Endodermal cell (in vitro differentiated cells): ENCODE results near the gene ZMAT3. TPM values are rescaled to one million over a fixed set of nuclear protein-coding genes. Genes with fewer than 3 reads are reported as not detected.

Source experiments
- DNase-seq: peaks from one replicate; pipeline ENCODE4 v3.0.0-alpha.2; 2017
- H3K27ac ChIP-seq: 2 replicates; pipeline ENCODE4 v1.5.1; 2013; ENCODE audit warnings: mild to moderate bottlenecking, low read depth, low read length, moderate library complexity
- H3K27me3 ChIP-seq: 2 replicates; pipeline ENCODE4 v1.6.1; 2013; ENCODE audit warnings: mild to moderate bottlenecking, low read length, moderate library complexity; ENCODE audit not compliant: insufficient read depth, control insufficient read depth, poor library complexity, severe bottlenecking
- H3K36me3 ChIP-seq: 2 replicates; pipeline ENCODE4 v1.7.0; 2013; ENCODE audit warnings: mild to moderate bottlenecking, low read length, moderate library complexity; ENCODE audit not compliant: control insufficient read depth, insufficient read depth
- H3K4me1 ChIP-seq: one replicate; pipeline ENCODE4 v1.7.0; 2013; ENCODE audit warnings: low read length; ENCODE audit not compliant: control insufficient read depth, insufficient read depth
- H3K4me3 ChIP-seq: 2 replicates; pipeline ENCODE4 v1.5.1; 2013; ENCODE audit warnings: mild to moderate bottlenecking, low read length, moderate library complexity
- H3K9ac ChIP-seq: 2 replicates; pipeline ENCODE4 v1.6.1; 2013; ENCODE audit warnings: mild to moderate bottlenecking, low read length, moderate library complexity; ENCODE audit not compliant: poor library complexity, severe bottlenecking; ENCODE audit errors: extremely low read depth
- H3K9me3 ChIP-seq: 2 replicates; pipeline ENCODE4 v1.6.1; 2013; ENCODE audit warnings: mild to moderate bottlenecking, low read length, moderate library complexity; ENCODE audit not compliant: control insufficient read depth
- H3K27ac Mint-ChIP-seq: 2 replicates; pipeline ENCODE4 v1.8.0; 2020; ENCODE audit warnings: mixed read lengths
- H3K27me3 Mint-ChIP-seq: 2 replicates; pipeline ENCODE4 v1.8.0; 2021; ENCODE audit warnings: mild to moderate bottlenecking, mixed read lengths; ENCODE audit not compliant: insufficient read depth
- H3K36me3 Mint-ChIP-seq: 2 replicates; pipeline ENCODE4 v1.8.0; 2020; ENCODE audit warnings: low read depth, mixed read lengths
- H3K4me1 Mint-ChIP-seq: 2 replicates; pipeline ENCODE4 v1.8.0; 2020; ENCODE audit warnings: mixed read lengths
- H3K4me3 Mint-ChIP-seq: 2 replicates; pipeline ENCODE4 v1.8.0; 2020; ENCODE audit warnings: mild to moderate bottlenecking, moderate library complexity, mixed read lengths
- H3K9me3 Mint-ChIP-seq: 2 replicates; pipeline ENCODE4 v1.8.0; 2020; ENCODE audit warnings: mild to moderate bottlenecking, mixed read lengths
- CTCF ChIP-seq: fragments of 200-600 bp; sonication (generic); conservative IDR thresholded peaks from 2 replicates; pipeline ENCODE4 v1.5.0; 2021; ENCODE audit warnings: antibody characterized with exemption, mild to moderate bottlenecking
- WGBS, 2 experiments: methylation state at CpG; one replicate each; pipeline versions ENCODE4 v1.1.5 to v1.1.7; 2013; ENCODE audit warnings: missing lambda C conversion rate in 2 of 2, mixed read lengths in 1 of 2; ENCODE audit not compliant: insufficient coverage in 1 of 2, insufficient read length in 1 of 2; 5-methylcytosine and 5-hydroxymethylcytosine counted together
- total RNA-seq, 2 donors: library from RNA; stranded (reverse); fragmentation: NEBNext Ultra II Directional in 1 of 2; extraction: Animal tissue kit (Norgen Biotek cat#: 25700) in 1 of 2; gene quantifications; 2 replicates in 1 of 2; 3 replicates in 1 of 2; pipeline ENCODE4 v1.2.1, GENCODE V29; 2021

Gene ZMAT3
- total RNA-seq, 2 donors from 2014 or later, result 5.8 to 6.7 TPM

DNA sequence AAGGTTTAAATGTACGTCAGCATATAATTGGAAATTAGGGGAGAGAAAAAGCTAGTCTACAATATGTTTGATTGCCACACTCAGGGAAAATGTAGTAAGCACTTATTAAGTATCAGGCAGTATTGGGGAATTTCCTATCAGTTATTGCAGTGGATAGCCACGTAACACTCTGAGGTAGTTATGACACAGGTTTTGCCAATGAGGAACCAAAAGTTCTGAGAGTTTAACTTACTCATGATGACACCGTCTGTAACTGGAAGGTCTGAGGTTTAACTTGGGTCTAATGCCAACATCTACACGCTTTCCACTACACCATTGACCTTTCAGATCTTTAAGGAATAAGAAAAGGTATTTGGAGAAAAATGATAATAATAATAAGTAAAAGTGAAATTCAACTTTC is 89.5 kb downstream of the ZMAT3 start:
- TF ChIP-seq CTCF, result no peak
- H3K27ac Mint-ChIP-seq, result no peak overlapping the region
- Histone ChIP-seq H3K9ac (no peak overlapping the region), H3K4me3 (no peak overlapping the region), H3K27me3 (no peaks in the 10 kb centered on the region), H3K36me3 (no peaks in the 10 kb centered on the region), H3K9me3 (peaks cover 19% of the 10 kb centered on the region), H3K27ac (no peak overlapping the region), H3K4me1 (no peaks in the 10 kb centered on the region)
- H3K4me3 Mint-ChIP-seq, result no peak overlapping the region
- H3K36me3 Mint-ChIP-seq, result peaks cover 5% of the 10 kb centered on the region
- no peaks in the 10 kb centered on the region for H3K4me1 Mint-ChIP-seq
- 89 to 96% methylated on average over 3 of the region's 4 CpGs for WGBS, 2 experiments
- DNase-seq, result no peak
- H3K9me3 Mint-ChIP-seq, result peaks cover 32% of the 10 kb centered on the region
- H3K27me3 Mint-ChIP-seq, result peaks cover 3% of the 10 kb centered on the region

DNA sequence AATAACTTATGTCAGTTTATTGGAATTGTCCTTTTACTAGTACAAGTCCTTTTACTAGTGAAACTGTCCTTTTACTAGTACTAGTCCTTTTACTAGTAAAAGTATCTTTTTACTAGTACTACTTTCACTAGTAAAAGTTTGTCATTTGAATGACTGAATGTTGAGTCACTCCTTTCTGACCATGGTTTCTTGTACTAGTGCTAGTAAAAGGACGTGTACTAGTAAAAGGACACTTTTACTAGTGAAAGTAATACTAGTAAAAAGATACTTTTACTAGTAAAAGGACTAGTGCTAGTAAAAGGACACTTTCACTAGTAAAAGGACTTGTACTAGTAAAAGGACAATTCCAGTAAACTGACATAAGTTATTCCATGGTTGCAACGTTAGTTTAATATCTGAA is 96.3 kb downstream of the ZMAT3 start:
- Histone ChIP-seq H3K4me3 (no peak overlapping the region), H3K4me1 (no peaks in the 10 kb centered on the region), H3K36me3 (no peaks in the 10 kb centered on the region), H3K9ac (no peak overlapping the region), H3K9me3 (no peaks in the 10 kb centered on the region), H3K27ac (no peak overlapping the region), H3K27me3 (no peaks in the 10 kb centered on the region)
- peaks cover 5% of the 10 kb centered on the region for H3K27me3 Mint-ChIP-seq
- H3K36me3 Mint-ChIP-seq, result no peaks in the 10 kb centered on the region
- DNase-seq, result no peak
- WGBS, 2 experiments, result 89 to 93% methylated on average over 1 to 2 of the region's 2 CpGs
- TF ChIP-seq CTCF, result no peak
- peaks cover 13% of the 10 kb centered on the region for H3K9me3 Mint-ChIP-seq
- no peak overlapping the region for H3K27ac Mint-ChIP-seq
- no peaks in the 10 kb centered on the region for H3K4me1 Mint-ChIP-seq
- no peak overlapping the region for H3K4me3 Mint-ChIP-seq

- no peaks in the 10 kb centered on the region for H3K36me3 Mint-ChIP-seq
- H3K27me3 Mint-ChIP-seq, result peaks cover 18% of the 10 kb centered on the region
- no peak overlapping the region for H3K27ac Mint-ChIP-seq
- Histone ChIP-seq H3K27ac (no peak overlapping the region), H3K27me3 (no peaks in the 10 kb centered on the region), H3K9me3 (no peaks in the 10 kb centered on the region), H3K4me3 (no peak overlapping the region), H3K4me1 (peaks cover 9% of the 10 kb centered on the region), H3K36me3 (no peaks in the 10 kb centered on the region), H3K9ac (no peak overlapping the region)
- WGBS, 2 experiments, result 73 to 90% methylated on average over 1 of the region's 1 CpG
- TF ChIP-seq CTCF, result no peak
- DNase-seq, result no peak
- peaks cover 10% of the 10 kb centered on the region for H3K4me1 Mint-ChIP-seq
- H3K4me3 Mint-ChIP-seq, result no peak overlapping the region
- peaks cover 13% of the 10 kb centered on the region for H3K9me3 Mint-ChIP-seq
Measured at GRCh38 chr3:178971614-178972013, 100.0 kb downstream of the ZMAT3 start.
